H9 (cell line): ENCODE data around the gene DAB1. TPM values are rescaled to one million over a fixed set of nuclear protein-coding genes. Genes with fewer than 3 reads are reported as not detected.

Source experiments
- DNase-seq: peaks from one replicate; pipeline ENCODE4 v3.0.0-alpha.2; 2017
- H2AFZ ChIP-seq: one replicate; pipeline ENCODE4 v1.6.1; 2013; ENCODE audit warnings: mild to moderate bottlenecking, low read length, control low read depth, moderate library complexity
- H2AK5ac ChIP-seq: 2 replicates; pipeline ENCODE4 v1.6.1; 2013; ENCODE audit warnings: low read length, control low read depth, mixed read lengths; ENCODE audit not compliant: insufficient read length
- H2BK120ac ChIP-seq: one replicate; pipeline ENCODE4 v1.6.1; 2013; ENCODE audit warnings: low read depth, mild to moderate bottlenecking, low read length, control low read depth, inconsistent platforms; ENCODE audit not compliant: poor library complexity, severe bottlenecking
- H2BK12ac ChIP-seq: 2 replicates; pipeline ENCODE4 v1.6.1; 2013; ENCODE audit warnings: low read length, control low read depth, mixed read lengths, low read depth; ENCODE audit not compliant: insufficient read length
- H2BK15ac ChIP-seq: 2 replicates; pipeline ENCODE4 v1.6.1; 2013; ENCODE audit warnings: low read depth, low read length, control low read depth
- H2BK20ac ChIP-seq: one replicate; pipeline ENCODE4 v1.6.1; 2013; ENCODE audit warnings: low read depth, mild to moderate bottlenecking, low read length, control low read depth, inconsistent platforms; ENCODE audit not compliant: poor library complexity, severe bottlenecking
- H2BK5ac ChIP-seq: 2 replicates; pipeline ENCODE4 v1.6.1; 2013; ENCODE audit warnings: low read length, control low read depth, mixed read lengths; ENCODE audit not compliant: insufficient read length
- H3K14ac ChIP-seq: 2 replicates; pipeline ENCODE4 v1.6.1; 2013; ENCODE audit warnings: low read length, control low read depth; ENCODE audit not compliant: insufficient read depth
- H3K18ac ChIP-seq: 2 replicates; pipeline ENCODE4 v1.6.1; 2013; ENCODE audit warnings: low read depth, mild to moderate bottlenecking, mixed read lengths, low read length, control low read depth; ENCODE audit not compliant: insufficient read length
- H3K23ac ChIP-seq: 2 replicates; pipeline ENCODE4 v1.6.1; 2013; ENCODE audit warnings: low read length, control low read depth, mixed read lengths, low read depth; ENCODE audit not compliant: insufficient read length
- H3K23me2 ChIP-seq: 2 replicates; pipeline ENCODE4 v1.6.1; 2013; ENCODE audit warnings: low read depth, mild to moderate bottlenecking, mixed read lengths, low read length, control low read depth; ENCODE audit not compliant: insufficient read length, poor library complexity, severe bottlenecking
- H3K27ac ChIP-seq: 2 replicates; pipeline ENCODE4 v1.5.1; 2013; ENCODE audit warnings: low read length, control low read depth, mixed read lengths, low read depth; ENCODE audit not compliant: insufficient read length
- H3K27me3 ChIP-seq: 2 replicates; pipeline ENCODE4 v1.6.1; 2013; ENCODE audit warnings: low read length, control low read depth, inconsistent platforms; ENCODE audit not compliant: insufficient read depth
- H3K4ac ChIP-seq: 2 replicates; pipeline ENCODE4 v1.6.1; 2013; ENCODE audit warnings: low read depth, mild to moderate bottlenecking, control low read depth, inconsistent platforms, low read length, moderate library complexity
- H3K4me1 ChIP-seq: 2 replicates; pipeline ENCODE4 v1.6.1; 2013; ENCODE audit warnings: low read length, control low read depth, inconsistent platforms; ENCODE audit not compliant: insufficient read depth
- H3K4me2 ChIP-seq: 2 replicates; pipeline ENCODE4 v1.6.1; 2013; ENCODE audit warnings: low read length, control low read depth, mixed read lengths; ENCODE audit not compliant: insufficient read length, insufficient read depth
- H3K56ac ChIP-seq: 2 replicates; pipeline ENCODE4 v1.6.1; 2013; ENCODE audit warnings: low read depth, mild to moderate bottlenecking, mixed read lengths, low read length, control low read depth; ENCODE audit not compliant: insufficient read length
- H3K79me1 ChIP-seq: 2 replicates; pipeline ENCODE4 v1.6.1; 2013; ENCODE audit warnings: low read depth, mild to moderate bottlenecking, moderate library complexity, low read length, control low read depth, inconsistent platforms; ENCODE audit not compliant: insufficient read depth, poor library complexity, severe bottlenecking
- H3K79me2 ChIP-seq: 2 replicates; pipeline ENCODE4 v1.6.1; 2013; ENCODE audit warnings: low read length, control low read depth, inconsistent platforms; ENCODE audit not compliant: insufficient read depth
- H3K9ac ChIP-seq: 2 replicates; pipeline ENCODE4 v1.6.1; 2013; ENCODE audit warnings: low read length, control low read depth, mixed read lengths; ENCODE audit not compliant: insufficient read length; ENCODE audit errors: extremely low read depth
- H3K9me3 ChIP-seq: one replicate; pipeline ENCODE4 v1.6.1; 2013; ENCODE audit warnings: low read depth, low read length, inconsistent platforms; ENCODE audit not compliant: control insufficient read depth
- H3T11ph ChIP-seq: one replicate; pipeline ENCODE4 v1.6.1; 2013; ENCODE audit warnings: mild to moderate bottlenecking, low read length, control low read depth, inconsistent platforms
- H4K20me1 ChIP-seq: one replicate; pipeline ENCODE4 v1.6.1; 2013; ENCODE audit not compliant: control insufficient read depth, insufficient read length, insufficient read depth
- H4K5ac ChIP-seq: 2 replicates; pipeline ENCODE4 v1.6.1; 2013; ENCODE audit warnings: low read depth, mild to moderate bottlenecking, mixed read lengths, low read length, control low read depth; ENCODE audit not compliant: insufficient read length
- H4K8ac ChIP-seq: replicated peaks from 2 replicates; pipeline ENCODE4 v1.6.1; 2013; ENCODE audit warnings: low read length, control low read depth, mixed read lengths, low read depth; ENCODE audit not compliant: insufficient read length
- H4K91ac ChIP-seq: 2 replicates; pipeline ENCODE4 v1.6.1; 2013; ENCODE audit warnings: low read depth, mild to moderate bottlenecking, moderate library complexity, mixed read lengths, low read length, control low read depth; ENCODE audit not compliant: insufficient read length
- H3K27ac Mint-ChIP-seq, 3 experiments: 2 replicates in 2 of 3; 3 replicates in 1 of 3; pipeline ENCODE4 v1.8.0; 2020 to 2021; ENCODE audit warnings: mixed read lengths in 3 of 3, mild to moderate bottlenecking in 1 of 3, moderate library complexity in 1 of 3
- H3K27me3 Mint-ChIP-seq: 2 replicates; pipeline ENCODE4 v1.8.0; 2021; ENCODE audit warnings: low read depth, mild to moderate bottlenecking, moderate library complexity, mixed read lengths
- H3K36me3 Mint-ChIP-seq, 3 experiments: 2 replicates in 2 of 3; 3 replicates in 1 of 3; pipeline ENCODE4 v1.8.0; 2020 to 2021; ENCODE audit warnings: low read depth in 3 of 3, mixed read lengths in 3 of 3; ENCODE audit not compliant: insufficient read depth in 1 of 3
- H3K4me1 Mint-ChIP-seq, 2 experiments: 2 replicates each; pipeline ENCODE4 v1.8.0; 2020; ENCODE audit warnings: mixed read lengths in 2 of 2
- H3K4me3 Mint-ChIP-seq, 2 experiments: 2 replicates in 1 of 2; 3 replicates in 1 of 2; pipeline ENCODE4 v1.8.0; 2020 to 2021; ENCODE audit warnings: mild to moderate bottlenecking in 2 of 2, mixed read lengths in 2 of 2, moderate library complexity in 1 of 2
- H3K9me3 Mint-ChIP-seq, 2 experiments: 2 replicates in 1 of 2; 3 replicates in 1 of 2; pipeline ENCODE4 v1.8.0; 2020; ENCODE audit warnings: mild to moderate bottlenecking in 2 of 2, mixed read lengths in 2 of 2, moderate library complexity in 1 of 2
- CTCF ChIP-seq: fragments of 200-600 bp; sonication (generic); conservative IDR thresholded peaks from 3 replicates; pipeline ENCODE4 v1.8.0; 2021; ENCODE audit warnings: antibody characterized with exemption, mild to moderate bottlenecking
- WGBS: extraction: QIAGEN DNeasy Blood & Tissue Kit; methylation state at CpG from one replicate; pipeline ENCODE4 v1.1.7; 2013; ENCODE audit warnings: missing lambda C conversion rate, low lambda C conversion rate, mixed read lengths; ENCODE audit not compliant: insufficient read length; ENCODE audit errors: extremely low coverage; 5-methylcytosine and 5-hydroxymethylcytosine counted together
- total RNA-seq: library from RNA; stranded (reverse); gene quantifications from 2 replicates; pipeline ENCODE4 v1.2.1, GENCODE V29; 2021

DAB1 gene
- total RNA-seq, 1 experiment from 2014 or later, result 9.3 TPM

- no peak overlapping the region for H2BK5ac ChIP-seq
- H2AK5ac ChIP-seq, result no peak overlapping the region
- H3K27me3 ChIP-seq, result no peaks in the 10 kb centered on the region
- H3K4me2 ChIP-seq, result no peak overlapping the region
- H3K23me2 ChIP-seq, result no peaks in the 10 kb centered on the region
- H3K79me1 ChIP-seq, result no peaks in the 10 kb centered on the region
- Mint-ChIP-seq H3K4me3 (no peak overlapping the region), H3K27me3 (peaks cover 1% of the 10 kb centered on the region; the same call in 1 of the 2 replicates), H3K4me1 (peaks cover 0 to 6% of the 10 kb centered on the region in 2 experiments; a peak in 3 of 4 replicates), H3K36me3 (no peaks in the 10 kb centered on the region; a peak in 1 of 7 replicates), H3K27ac (no peak overlapping the region), H3K9me3 (peaks cover 0 to 3% of the 10 kb centered on the region in 2 experiments; a peak in 1 of 5 replicates)
- H2BK12ac ChIP-seq, result no peak overlapping the region
- H2BK120ac ChIP-seq, result no peak overlapping the region
- H3K9ac ChIP-seq, result no peak overlapping the region
- no peak overlapping the region for H3T11ph ChIP-seq
- no peak overlapping the region for H3K14ac ChIP-seq
- no peak overlapping the region for H2BK20ac ChIP-seq
- no peak overlapping the region for H3K23ac ChIP-seq
- no CpG with 5 or more reads among the region's 2 CpGs for WGBS
- H3K4ac ChIP-seq, result no peak overlapping the region
- no peak for TF ChIP-seq CTCF
- H2AFZ ChIP-seq, result no peak overlapping the region
- H4K5ac ChIP-seq, result no peak overlapping the region
- H4K20me1 ChIP-seq, result no peaks in the 10 kb centered on the region
- no peak overlapping the region for H4K8ac ChIP-seq
- H3K9me3 ChIP-seq, result no peaks in the 10 kb centered on the region
- no peak for DNase-seq
- no peak overlapping the region for H3K27ac ChIP-seq
- H2BK15ac ChIP-seq, result no peak overlapping the region
- no peak overlapping the region for H4K91ac ChIP-seq
- H3K79me2 ChIP-seq, result no peaks in the 10 kb centered on the region
- H3K18ac ChIP-seq, result no peak overlapping the region
- no peak overlapping the region for H3K56ac ChIP-seq
- H3K4me1 ChIP-seq, result no peaks in the 10 kb centered on the region
Observed at GRCh38 chr1:57084701-57085100, 339.2 kb downstream of the DAB1 start.
